ENCODE data around the gene FTO.

Gene FTO

GRCh38 chr16:54145881-54146280 lies 441.9 kb downstream of the FTO start:
- Histone ChIP-seq H3K4me1 (ENCODE audit: control insufficient read depth, insufficient read depth, low read length) (no peaks in the 10 kb centered on the region), H3K27me3 (ENCODE audit: control insufficient read depth, insufficient read depth, low read length) (no peaks in the 10 kb centered on the region), H3K4me3 (ENCODE audit: low read length) (no peak overlapping the region), H3K9me3 (ENCODE audit: control insufficient read depth, insufficient read depth, low read length) (no peaks in the 10 kb centered on the region), H3K27ac (ENCODE audit: low read length) (no peak overlapping the region), H3K36me3 (ENCODE audit: control insufficient read depth, insufficient read depth, low read length) (no peaks in the 10 kb centered on the region)
- WGBS (ENCODE audit: insufficient coverage, insufficient read length): no CpG with 5 or more reads among the region's 4 CpGs
- no peak for DNase-seq (ENCODE audit: low read depth, low spot score)

GRCh38 chr16:54148974-54149373 lies 445.0 kb downstream of the FTO start:
- WGBS (ENCODE audit: insufficient coverage, insufficient read length): no CpG with 5 or more reads among the region's 4 CpGs
- Histone ChIP-seq H3K36me3 (ENCODE audit: control insufficient read depth, insufficient read depth, low read length) (no peaks in the 10 kb centered on the region), H3K4me3 (ENCODE audit: low read length) (no peak overlapping the region), H3K27ac (ENCODE audit: low read length) (no peak overlapping the region), H3K27me3 (ENCODE audit: control insufficient read depth, insufficient read depth, low read length) (no peaks in the 10 kb centered on the region), H3K4me1 (ENCODE audit: control insufficient read depth, insufficient read depth, low read length) (no peaks in the 10 kb centered on the region), H3K9me3 (ENCODE audit: control insufficient read depth, insufficient read depth, low read length) (no peaks in the 10 kb centered on the region)
- DNase-seq (ENCODE audit: low read depth, low spot score): no peak

- Histone ChIP-seq H3K27me3 (ENCODE audit: control insufficient read depth, insufficient read depth, low read length) (no peaks in the 10 kb centered on the region), H3K36me3 (ENCODE audit: control insufficient read depth, insufficient read depth, low read length) (no peaks in the 10 kb centered on the region), H3K9me3 (ENCODE audit: control insufficient read depth, insufficient read depth, low read length) (no peaks in the 10 kb centered on the region), H3K4me1 (ENCODE audit: control insufficient read depth, insufficient read depth, low read length) (no peaks in the 10 kb centered on the region), H3K4me3 (ENCODE audit: low read length) (no peak overlapping the region), H3K27ac (ENCODE audit: low read length) (no peak overlapping the region)
- WGBS (ENCODE audit: insufficient coverage, insufficient read length): no CpG with 5 or more reads among the region's 12 CpGs
- DNase-seq (ENCODE audit: low read depth, low spot score): no peak
Measured at GRCh38 chr16:54150861-54151260, 446.9 kb downstream of the FTO start.

GRCh38 chr16:54152362-54153239 lies 448.6 kb downstream of the FTO start:
- Histone ChIP-seq H3K9me3 (ENCODE audit: control insufficient read depth, insufficient read depth, low read length) (no peaks in the 10 kb centered on the region), H3K4me1 (ENCODE audit: control insufficient read depth, insufficient read depth, low read length) (no peaks in the 10 kb centered on the region), H3K27me3 (ENCODE audit: control insufficient read depth, insufficient read depth, low read length) (no peaks in the 10 kb centered on the region), H3K27ac (ENCODE audit: low read length) (no peak overlapping the region), H3K4me3 (ENCODE audit: low read length) (no peak overlapping the region), H3K36me3 (ENCODE audit: control insufficient read depth, insufficient read depth, low read length) (no peaks in the 10 kb centered on the region)
- no peak for DNase-seq (ENCODE audit: low read depth, low spot score)
- no CpG with 5 or more reads among the region's 19 CpGs for WGBS (ENCODE audit: insufficient coverage, insufficient read length)

DNA sequence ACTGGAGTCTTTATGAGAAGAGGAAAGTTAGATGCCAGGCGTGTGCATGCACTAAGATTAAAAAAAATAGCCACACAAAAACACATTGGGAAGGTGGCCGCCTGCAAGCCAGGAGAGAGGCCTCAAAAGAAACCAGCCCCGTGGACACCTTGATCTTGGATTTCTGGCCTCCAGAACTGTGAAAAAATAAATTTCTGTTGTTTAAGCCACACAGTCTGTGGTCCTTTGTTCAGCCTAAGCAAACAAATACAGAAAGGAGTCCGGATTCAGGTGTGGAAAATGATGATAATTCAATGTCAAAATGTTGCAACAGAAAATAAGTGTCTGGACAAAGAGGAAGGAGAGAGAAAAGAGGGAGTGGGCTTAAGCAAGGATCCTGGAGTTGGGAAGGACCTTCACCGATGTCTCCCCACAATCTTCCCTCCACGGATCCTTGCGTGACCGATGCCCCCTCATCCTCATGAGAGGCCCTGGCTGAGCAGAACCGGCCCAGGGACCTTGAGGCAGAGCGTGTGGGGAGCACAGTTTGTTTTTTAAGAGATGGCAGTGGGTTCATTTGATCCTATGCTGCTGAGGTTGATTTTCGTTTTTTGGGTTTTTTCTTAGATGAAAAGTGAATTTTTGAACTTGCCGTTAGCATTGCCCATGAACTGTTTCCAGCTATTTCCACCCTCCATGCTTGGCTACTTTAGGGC lies 449.4 kb downstream of the FTO start:
- no peak overlapping the region for H3K4me3 ChIP-seq (ENCODE audit: low read length)
- H3K9me3 ChIP-seq (ENCODE audit: control insufficient read depth, insufficient read depth, low read length): no peaks in the 10 kb centered on the region
- no peaks in the 10 kb centered on the region for H3K27me3 ChIP-seq (ENCODE audit: control insufficient read depth, insufficient read depth, low read length)
- WGBS (ENCODE audit: insufficient coverage, insufficient read length): no CpG with 5 or more reads among the region's 12 CpGs
- H3K4me1 ChIP-seq (ENCODE audit: control insufficient read depth, insufficient read depth, low read length): no peaks in the 10 kb centered on the region
- no peak overlapping the region for H3K27ac ChIP-seq (ENCODE audit: low read length)
- no peaks in the 10 kb centered on the region for H3K36me3 ChIP-seq (ENCODE audit: control insufficient read depth, insufficient read depth, low read length)
- no peak for DNase-seq (ENCODE audit: low read depth, low spot score)

DNA sequence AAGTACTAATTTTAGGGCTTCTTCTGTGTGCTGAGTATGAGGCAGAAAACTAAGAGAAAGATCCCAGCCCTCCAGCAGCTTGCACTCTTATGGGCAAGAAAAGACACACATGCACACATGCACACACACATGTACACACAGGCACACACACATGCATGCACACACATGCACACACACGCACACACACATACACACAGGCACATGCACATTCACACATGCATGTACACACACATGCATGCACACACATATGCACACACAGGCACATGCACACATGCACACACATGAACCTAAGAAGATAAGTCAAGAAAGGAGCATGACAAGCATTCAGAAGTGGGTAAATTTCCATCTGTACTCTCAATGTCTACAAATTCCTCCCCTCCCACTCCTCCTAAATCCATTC lies 452.4 kb downstream of the FTO start:
- DNase-seq (ENCODE audit: low read depth, low spot score): no peak
- no peak overlapping the region for H3K27ac ChIP-seq (ENCODE audit: low read length)
- H3K4me3 ChIP-seq (ENCODE audit: low read length): no peak overlapping the region
- no peaks in the 10 kb centered on the region for H3K9me3 ChIP-seq (ENCODE audit: control insufficient read depth, insufficient read depth, low read length)
- no CpG with 5 or more reads among the region's 1 CpG for WGBS (ENCODE audit: insufficient coverage, insufficient read length)
- H3K4me1 ChIP-seq (ENCODE audit: control insufficient read depth, insufficient read depth, low read length): no peaks in the 10 kb centered on the region
- H3K27me3 ChIP-seq (ENCODE audit: control insufficient read depth, insufficient read depth, low read length): no peaks in the 10 kb centered on the region
- no peaks in the 10 kb centered on the region for H3K36me3 ChIP-seq (ENCODE audit: control insufficient read depth, insufficient read depth, low read length)

DNA sequence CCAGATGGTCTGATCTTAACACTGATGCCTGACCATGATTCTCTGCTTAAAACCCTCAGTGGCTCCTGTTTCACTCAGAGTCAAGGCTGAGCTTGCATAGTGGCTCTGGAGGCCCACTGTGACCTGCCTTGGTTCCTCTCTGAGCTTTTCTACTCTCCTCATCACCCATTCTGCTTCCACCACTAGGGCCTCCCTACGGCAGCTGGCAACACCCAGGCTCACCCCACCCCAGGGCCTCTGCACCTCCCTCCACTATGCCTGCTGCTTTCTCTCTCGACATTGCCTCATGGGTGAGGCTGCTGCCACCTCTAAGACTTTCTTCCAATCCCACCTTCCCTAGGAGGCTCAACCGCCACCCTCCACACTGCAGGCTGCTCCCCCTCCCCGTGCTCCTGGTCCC lies 455.0 kb downstream of the FTO start:
- Histone ChIP-seq H3K27ac (ENCODE audit: low read length) (no peak overlapping the region), H3K4me3 (ENCODE audit: low read length) (no peak overlapping the region), H3K4me1 (ENCODE audit: control insufficient read depth, insufficient read depth, low read length) (no peaks in the 10 kb centered on the region), H3K36me3 (ENCODE audit: control insufficient read depth, insufficient read depth, low read length) (no peaks in the 10 kb centered on the region), H3K27me3 (ENCODE audit: control insufficient read depth, insufficient read depth, low read length) (no peaks in the 10 kb centered on the region), H3K9me3 (ENCODE audit: control insufficient read depth, insufficient read depth, low read length) (no peaks in the 10 kb centered on the region)
- WGBS (ENCODE audit: insufficient coverage, insufficient read length): no CpG with 5 or more reads among the region's 4 CpGs
- DNase-seq (ENCODE audit: low read depth, low spot score): no peak

DNA sequence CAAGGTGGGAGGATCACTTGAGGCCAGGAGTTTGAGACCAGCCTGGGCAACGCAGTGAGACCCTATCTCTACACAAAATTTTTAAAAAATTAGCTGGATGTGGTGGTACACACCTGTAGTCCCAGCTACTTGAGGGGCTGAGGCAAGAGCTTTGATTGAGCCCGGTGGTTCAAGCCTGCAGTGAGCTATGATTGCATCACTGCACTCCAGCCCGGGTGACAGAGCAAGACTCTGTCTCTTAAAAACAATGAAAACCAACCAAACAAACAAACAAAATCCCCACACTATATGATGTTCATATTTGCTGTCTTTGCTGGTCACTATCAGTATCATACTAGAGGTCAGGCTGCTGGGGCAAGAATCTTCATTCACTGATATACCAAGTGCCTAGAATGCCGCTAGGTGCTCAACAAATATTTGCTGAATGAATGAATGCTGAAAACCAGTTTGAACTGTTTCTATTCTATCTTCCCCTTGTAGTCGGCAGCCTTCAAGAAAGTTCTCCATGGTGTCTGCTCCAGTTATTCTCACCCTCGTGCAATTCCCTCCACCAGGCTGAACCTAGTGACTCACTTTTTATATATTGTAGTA lies 455.6 kb downstream of the FTO start:
- WGBS (ENCODE audit: insufficient coverage, insufficient read length): no CpG with 5 or more reads among the region's 6 CpGs
- Histone ChIP-seq H3K27ac (ENCODE audit: low read length) (no peak overlapping the region), H3K4me1 (ENCODE audit: control insufficient read depth, insufficient read depth, low read length) (no peaks in the 10 kb centered on the region), H3K36me3 (ENCODE audit: control insufficient read depth, insufficient read depth, low read length) (no peaks in the 10 kb centered on the region), H3K27me3 (ENCODE audit: control insufficient read depth, insufficient read depth, low read length) (no peaks in the 10 kb centered on the region), H3K4me3 (ENCODE audit: low read length) (no peak overlapping the region), H3K9me3 (ENCODE audit: control insufficient read depth, insufficient read depth, low read length) (no peaks in the 10 kb centered on the region)
- no peak for DNase-seq (ENCODE audit: low read depth, low spot score)

- Histone ChIP-seq H3K27ac (ENCODE audit: low read length) (no peak overlapping the region), H3K36me3 (ENCODE audit: control insufficient read depth, insufficient read depth, low read length) (no peaks in the 10 kb centered on the region), H3K9me3 (ENCODE audit: control insufficient read depth, insufficient read depth, low read length) (no peaks in the 10 kb centered on the region), H3K4me3 (ENCODE audit: low read length) (no peak overlapping the region), H3K27me3 (ENCODE audit: control insufficient read depth, insufficient read depth, low read length) (no peaks in the 10 kb centered on the region), H3K4me1 (ENCODE audit: control insufficient read depth, insufficient read depth, low read length) (no peaks in the 10 kb centered on the region)
- DNase-seq (ENCODE audit: low read depth, low spot score): no peak
- no CpG with 5 or more reads among the region's 7 CpGs for WGBS (ENCODE audit: insufficient coverage, insufficient read length)
Measured at GRCh38 chr16:54160252-54160860, 456.4 kb downstream of the FTO start.

Data from iPS DF 6.9 (cell line).